Measurements from ENCODE around the gene SLC35B1.
"Not testable (repeated sequence)": the region's sequence is repeated elsewhere in the genome, so short reads cannot be mapped to it uniquely, and the experiment has no call there.

The SLC35B1 gene

DNA sequence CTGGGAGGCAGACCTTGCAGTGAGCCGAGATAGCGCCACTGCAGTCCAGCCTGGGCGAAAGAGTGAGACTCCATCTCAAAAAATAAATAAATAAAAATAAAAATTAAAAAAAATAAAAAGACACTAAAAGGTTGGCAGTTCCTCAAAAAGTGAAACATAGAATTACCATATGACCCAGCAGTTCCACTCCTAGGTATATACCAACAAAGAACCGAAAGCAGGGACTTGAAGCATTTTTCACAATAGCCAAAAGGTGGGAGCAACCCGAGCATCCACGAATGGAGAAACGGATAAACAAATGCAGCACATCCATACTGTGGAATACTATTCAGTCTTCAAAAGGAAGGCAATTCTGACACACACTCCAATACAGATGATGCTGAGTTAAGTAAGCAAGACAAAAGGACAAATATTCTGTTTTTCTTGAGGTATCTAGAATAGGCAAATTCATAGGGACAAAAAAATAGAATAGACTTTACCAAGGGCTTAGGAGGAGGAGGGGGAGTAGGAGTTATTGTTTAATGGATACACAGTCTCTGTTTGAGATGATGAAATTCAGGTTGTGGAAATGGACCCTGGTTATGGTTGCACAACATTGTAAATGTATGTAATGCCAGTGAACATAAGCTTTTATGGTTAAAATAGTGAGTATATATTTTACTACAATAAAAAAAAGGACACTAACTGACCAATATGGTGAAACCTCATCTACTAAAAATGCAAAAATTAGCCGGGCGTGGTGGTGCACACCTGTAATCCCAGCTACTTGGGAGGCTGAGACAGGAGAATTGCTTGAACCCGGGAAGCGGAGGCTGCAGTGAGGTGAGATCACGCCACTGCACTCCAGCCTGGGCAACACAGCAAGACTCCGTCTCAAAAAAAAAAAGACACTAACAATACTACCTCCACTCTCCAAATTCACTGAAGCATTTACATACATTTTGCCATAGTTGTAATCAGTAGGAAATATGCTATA is 27.0 kb upstream of the SLC35B1 start:
- no peak for DNase-seq (ENCODE audit: low read depth)

DNA sequence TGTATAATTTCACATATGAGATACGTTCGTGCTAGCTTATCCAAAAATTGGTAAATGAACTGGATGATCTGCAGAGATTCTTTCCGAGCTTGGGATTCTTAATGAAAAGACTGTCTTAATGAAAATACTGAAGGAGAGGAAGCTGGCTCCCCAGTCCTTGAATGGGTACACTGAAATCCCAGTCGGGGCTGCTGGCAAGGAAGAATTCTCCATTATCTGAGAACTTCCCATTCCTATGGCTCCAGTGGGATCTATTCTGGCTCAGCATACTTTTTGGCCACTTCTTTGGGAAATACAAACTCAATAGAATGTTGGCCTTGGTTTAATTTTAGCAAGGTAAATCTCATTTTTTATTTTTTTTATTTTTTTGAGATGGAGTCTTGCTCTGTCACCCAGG is 23.7 kb upstream of the SLC35B1 start:
- no peak for DNase-seq (ENCODE audit: low read depth)

DNA sequence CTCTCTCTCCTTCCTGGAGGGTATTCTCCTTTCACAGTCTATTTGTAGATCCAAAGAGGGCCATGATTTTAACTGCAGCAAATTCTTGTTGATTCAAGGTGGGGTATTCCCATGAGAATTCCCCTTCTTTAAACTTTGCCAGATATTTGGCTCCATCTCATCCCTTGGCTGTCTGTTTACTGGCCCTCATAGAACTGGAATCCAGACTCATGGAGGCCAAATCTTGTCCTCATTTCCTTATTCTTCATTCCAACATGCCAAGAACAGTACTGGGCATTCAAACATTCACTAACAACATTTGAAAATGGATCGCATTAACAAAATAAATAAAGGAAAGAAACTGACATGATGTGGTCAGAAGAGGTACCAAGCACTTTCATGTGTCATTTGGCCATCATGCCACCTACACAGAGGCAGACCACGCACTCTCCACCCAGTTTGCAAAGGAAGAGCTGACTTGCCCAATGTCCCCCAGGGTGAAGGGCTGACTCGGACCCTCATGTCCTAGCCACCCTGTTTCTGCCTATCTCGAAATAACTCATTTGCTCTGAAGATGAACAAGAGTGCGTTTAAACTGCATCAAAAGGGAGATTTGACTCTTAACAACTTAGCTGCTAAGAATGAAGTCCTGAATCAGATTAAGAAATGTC is 23.1 kb upstream of the SLC35B1 start:
- no peak for DNase-seq (ENCODE audit: low read depth)

DNA sequence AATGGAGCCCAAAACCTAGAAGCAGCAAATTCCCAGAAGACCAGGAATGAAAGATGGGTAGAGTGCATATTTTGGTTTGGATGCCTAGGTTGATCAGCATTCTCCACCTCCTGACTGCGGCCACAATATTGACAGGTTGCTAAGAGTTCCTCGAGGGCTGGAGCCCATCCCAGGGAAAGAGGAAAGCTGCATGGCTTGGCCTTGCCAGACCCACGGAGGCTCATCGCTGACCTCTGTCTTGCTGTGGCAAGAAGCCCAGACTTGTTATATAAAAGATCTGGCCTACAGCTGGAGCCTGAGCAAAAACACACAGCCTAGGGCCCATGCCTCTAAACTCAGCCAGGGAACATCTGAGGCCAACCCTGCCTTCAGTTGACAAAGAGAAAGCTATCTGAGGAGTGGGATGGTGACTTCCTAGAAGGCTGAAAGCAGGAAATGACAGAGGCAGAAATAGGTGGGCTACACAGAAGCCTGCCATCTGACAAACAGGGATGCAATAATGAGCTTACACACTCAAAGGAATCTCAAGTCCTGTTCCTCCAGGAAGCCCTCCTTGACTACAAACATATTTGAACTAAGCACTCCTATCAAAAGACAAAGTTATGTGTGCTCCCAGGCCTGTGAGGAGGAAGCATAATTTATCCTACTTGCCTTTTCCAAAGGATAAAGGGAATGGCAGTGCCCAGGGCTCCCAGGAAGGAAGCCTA is 22.5 kb upstream of the SLC35B1 start:
- no peak for DNase-seq (ENCODE audit: low read depth)

DNA sequence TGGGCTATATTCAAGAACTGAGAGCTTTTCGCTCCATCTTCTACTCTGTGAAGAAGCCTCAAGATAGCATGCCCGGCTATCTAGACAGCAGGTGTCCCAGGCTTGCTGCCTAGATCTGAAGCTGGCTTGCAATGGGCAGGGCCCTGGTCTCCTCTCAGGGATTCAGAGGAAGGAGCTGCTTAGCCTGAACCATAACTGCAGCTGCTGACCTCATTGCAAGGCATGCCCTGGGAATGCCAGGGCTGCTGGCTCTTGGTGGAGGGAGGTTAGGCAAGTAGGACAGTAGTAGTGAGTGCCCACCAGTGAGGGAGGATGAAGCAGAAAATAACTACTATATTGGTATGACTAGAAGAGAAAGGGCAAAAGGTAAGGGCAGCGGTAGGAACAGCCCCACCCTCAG is 21.3 kb upstream of the SLC35B1 start:
- DNase-seq (ENCODE audit: low read depth), result no peak

DNA sequence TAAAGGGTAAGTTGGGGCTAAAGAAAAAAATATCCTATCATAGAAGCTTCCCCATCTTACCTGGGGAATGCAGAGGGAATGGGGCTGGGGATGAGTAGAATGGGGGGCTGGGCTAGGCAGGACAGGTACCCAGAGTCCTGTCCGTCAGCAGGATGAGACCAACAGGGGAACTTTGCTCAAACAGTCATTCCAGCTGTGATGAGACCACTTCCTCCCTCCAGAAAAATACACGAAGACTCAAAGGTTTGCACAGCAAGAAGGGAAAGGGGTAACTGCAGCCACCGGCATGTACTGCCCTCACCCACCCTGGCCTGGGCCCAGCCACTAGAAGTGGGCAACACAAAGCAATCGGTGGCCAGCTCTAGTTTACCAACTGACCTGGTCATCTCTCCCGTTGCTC is 20.7 kb upstream of the SLC35B1 start:
- no peak for DNase-seq (ENCODE audit: low read depth)

DNA sequence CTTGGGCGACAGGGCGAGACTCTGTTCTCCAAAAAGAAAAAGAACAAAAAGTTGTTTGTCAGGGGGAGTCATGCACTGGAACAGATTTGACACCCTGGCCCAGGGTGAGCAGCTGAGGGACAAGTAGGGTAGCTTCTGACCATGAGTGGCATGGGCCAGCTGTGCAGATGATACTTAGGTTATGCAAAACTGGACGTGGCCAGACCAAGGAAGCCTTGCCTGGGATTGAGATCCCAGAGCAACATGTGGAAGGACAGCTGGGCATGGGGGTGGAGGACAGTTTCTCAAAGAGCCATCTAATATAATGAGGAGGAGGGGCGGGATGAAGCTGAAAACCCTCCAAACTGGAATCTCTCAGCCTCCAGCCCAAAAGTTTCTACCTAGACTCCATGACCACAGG is 19.6 kb upstream of the SLC35B1 start:
- DNase-seq (ENCODE audit: low read depth), result no peak

DNA sequence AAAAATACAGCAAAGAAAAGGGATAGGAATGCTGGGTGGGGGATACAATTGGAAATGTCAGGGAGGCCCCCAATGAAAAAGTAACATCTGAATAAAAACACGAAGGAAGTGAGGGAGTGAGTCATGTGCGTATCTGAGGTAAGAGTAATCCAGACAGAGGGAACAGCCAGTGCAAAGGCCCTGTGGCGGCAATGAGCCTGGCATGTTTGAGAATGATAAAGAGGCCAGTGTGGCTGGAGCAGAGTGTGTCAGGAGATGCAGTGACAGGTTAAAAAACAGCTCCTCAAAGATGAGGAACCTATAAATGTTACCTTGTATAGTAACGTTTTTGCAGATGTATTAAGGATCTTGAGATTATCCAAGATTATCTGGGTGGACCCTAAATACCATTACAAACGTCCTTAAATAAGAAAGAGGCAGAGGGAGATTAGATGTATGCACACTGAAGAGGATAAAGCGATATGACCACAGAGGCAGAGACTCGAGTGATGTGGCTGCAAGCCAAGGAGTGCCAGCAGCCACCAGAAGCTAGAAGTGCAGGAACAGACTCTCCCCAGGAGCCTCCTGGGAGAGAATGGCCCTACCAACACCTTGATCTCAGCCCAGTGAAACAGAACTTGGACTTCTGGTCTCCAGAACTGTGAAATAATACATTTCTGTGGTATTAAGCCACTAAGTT is 17.8 kb upstream of the SLC35B1 start:
- no peak for DNase-seq (ENCODE audit: low read depth)

DNA sequence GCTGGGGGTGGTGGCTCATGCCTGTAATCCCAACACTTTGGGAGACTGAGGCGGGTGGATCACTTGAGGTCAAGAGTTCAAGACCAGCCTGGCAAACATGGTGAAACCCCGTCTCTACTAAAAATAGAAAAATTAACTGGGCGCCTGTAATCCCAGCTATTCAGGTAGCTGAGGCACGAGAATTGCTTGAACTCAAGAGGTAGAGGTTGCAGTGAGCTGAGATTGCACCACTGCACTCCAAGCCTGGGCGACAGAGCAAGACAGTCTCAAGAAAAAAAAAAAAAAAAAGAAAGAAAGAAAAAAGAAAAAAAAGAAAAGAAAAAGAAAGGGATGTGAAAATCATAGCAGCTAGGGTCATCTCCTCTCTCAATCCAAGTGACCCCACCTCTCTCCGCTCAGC is 16.8 kb upstream of the SLC35B1 start:
- not testable (repeated sequence) for DNase-seq (ENCODE audit: low read depth)

DNA sequence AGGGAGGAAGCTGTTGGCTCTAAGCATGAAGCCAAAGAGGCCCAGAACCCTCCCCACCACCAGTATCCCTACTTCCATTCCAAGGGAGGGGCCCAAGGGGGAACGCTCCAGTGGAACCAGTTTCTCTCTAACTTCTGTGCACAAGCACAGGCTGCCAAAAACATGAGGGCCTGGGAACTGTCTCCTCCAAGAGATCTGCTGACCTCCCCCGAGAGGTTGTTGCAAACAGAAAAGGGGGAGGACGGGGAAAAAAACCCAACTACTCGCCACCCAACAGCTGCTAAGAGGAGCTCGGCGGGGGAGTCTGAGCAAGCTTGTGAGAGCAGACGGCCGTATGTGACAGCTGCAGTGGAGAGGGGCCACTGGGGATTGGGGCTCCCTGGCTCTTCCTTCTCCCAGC is 15.7 kb upstream of the SLC35B1 start:
- DNase-seq (ENCODE audit: low read depth), result no peak

DNA sequence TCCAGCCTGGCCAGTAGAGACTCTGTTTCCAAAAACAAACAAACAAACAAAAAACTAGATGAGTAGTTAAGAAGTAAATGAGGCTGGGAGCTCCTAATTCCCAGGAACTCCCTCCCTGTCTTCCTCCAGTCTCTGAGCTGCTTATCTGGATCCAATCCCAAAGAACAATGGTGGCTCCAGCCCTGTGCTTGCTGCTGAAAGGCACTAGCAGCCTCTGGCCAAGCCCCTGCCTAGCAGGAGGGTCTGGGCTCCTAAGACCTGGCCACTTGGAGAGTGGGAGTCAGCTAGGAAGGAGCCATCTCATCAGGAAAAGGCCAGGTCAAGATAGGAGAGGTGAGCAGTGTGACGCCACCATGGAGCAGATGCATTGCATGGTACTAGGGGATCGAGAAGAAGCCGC is 14.3 kb upstream of the SLC35B1 start:
- no peak for DNase-seq (ENCODE audit: low read depth)

DNA sequence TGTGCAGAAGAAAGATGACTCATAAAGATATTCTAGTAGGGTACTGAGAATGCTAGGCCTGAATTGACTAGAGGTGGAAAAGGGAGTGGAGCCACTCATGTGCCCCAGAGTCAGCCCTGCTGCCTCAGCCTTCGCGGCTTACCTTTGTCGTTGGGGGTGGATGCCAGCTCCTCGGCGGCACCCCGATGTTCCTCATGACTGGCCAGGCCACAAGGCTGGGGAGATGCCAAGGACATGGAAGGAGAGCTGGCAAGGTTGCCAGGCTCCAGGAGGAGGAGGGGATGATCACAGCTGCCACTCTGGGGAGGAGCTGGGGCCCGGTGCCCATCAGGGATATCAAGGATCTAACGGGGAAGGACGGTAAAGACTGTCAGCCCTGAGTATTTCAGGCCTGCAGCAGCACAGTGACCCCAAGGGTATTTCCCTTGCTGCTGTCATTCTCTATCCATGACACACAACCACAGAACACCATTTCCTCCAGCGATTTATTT is 9.7 kb upstream of the SLC35B1 start:
- DNase-seq (ENCODE audit: low read depth), result no peak

DNA sequence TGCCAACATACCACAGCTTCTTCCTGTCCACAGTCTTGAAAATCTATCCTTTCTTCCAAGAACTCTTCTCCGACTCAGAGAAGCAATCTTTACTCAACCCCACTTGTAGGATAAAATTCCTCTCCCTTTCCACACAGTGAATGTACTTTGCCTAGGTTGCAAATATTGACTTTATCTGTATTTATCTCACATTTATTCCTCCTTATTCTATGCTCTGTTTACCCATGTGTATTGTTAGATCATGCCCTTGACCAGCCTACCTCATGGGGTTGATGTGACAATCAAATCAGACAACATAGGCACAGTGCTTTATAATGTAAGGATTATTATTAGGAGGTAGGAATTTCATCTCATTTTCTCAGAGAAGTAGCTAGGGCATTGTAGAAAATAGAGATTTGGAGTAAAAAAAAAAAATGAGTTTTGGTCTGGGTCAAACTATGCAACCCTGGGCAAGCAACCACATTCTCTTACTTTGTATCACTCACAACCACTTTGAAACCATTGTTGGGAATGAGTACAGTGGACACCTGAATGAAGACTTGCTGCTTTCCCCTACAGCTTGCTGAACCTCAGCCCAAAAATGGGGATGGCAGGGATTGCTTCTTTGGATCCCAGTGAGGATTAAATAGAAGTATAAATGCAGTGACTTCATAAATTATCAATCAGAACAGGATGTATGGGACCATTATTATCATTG is 9.1 kb upstream of the SLC35B1 start:
- no peak for DNase-seq (ENCODE audit: low read depth)

DNA sequence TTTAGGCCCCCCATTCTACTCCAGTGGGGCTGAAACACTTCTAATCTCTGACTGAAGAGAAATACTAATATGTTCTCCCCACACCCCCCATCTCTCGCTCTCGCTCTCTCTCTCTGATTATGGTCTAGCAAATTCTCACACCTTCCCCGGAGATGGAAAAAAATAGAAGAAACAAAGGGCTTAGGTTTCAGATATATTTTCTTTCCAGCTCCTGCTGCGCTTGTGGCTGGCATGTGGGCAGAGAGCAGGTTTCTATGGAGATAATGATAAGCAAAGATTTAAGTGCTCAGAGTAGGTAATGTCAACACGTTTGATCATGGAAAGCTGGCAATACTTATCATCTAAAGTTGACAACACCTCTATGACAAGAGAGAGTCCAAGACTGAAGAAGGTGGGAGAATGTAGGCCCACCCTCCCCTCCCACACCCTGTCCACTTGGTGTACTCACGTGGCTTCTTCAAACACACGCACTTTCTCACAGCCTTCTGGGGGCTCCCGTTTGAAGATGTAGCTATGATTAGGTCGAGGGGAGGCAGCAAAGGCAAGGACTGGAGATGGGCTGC is 8.0 kb upstream of the SLC35B1 start:
- DNase-seq (ENCODE audit: low read depth), result no peak

DNA sequence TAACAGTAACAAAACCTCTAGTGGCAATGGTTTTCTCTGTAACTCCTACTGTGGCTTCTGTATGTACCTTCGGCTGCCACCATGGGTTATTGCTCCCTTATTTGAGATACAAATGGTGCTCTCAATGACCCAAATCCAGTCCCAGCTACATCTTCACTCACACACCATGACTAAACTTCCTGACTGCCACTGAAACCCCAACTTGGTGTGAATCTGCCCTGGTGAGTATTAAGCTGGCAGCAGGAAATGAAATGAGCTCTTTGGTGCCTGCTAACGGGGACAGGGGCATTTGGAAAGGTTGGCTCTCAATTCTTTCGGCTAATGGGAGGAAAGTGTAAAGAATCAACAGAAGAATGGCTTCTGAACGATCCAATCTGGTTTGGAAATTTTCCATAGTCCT is 7.5 kb upstream of the SLC35B1 start:
- no peak for DNase-seq (ENCODE audit: low read depth)

DNA sequence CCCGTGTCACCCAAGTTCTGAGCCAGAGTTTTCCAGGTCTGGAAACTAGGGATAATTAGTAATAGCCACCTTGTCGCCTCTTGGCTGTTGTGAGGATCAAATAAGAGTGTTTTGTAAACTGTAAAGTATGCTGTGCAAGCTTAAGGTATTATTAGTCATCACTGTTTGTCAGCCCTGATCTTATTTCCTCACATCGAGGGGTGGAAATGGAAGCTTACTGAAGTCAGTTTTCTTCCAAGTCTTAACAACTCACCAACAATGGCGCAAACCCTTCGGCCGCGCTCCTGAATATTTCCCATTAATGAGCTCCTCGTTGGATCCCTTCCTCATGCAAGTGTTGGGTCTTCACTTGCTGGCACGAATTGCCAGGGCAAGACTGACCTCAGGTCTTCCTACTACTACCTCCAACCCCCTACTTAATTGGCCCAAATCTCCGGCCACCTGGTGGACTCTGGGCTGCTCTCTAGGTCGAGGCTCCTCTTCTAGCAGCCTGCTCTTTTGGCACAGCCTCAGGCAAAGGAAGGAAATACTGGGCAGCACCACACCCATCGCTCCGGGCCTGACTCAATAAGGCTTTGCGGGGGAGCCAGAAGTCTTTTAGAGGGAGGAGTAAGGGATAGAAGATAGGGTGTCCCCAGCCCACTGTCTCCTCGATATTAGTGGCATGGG is 885 bp upstream of the SLC35B1 start:
- DNase-seq (ENCODE audit: low read depth), result no peak

DNA sequence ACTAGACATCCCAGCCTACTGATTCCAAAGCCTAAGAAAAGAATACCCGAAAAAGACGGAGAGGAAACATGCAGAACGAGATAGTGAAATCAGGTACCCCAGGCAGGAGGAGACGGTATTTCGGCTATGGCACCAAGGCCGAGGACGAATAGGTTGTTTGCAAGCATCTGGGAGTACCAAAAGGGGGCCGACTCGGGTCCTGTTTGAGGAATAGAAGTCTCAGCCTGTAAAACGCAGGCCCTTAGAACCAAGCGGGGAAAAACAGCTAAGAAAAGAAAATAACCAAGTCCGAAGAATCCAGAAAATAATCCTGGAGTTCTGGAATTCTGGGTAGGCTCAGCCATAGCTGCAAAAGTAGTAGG is 537 bp downstream of the SLC35B1 start:
- no peak for DNase-seq (ENCODE audit: low read depth)

DNA sequence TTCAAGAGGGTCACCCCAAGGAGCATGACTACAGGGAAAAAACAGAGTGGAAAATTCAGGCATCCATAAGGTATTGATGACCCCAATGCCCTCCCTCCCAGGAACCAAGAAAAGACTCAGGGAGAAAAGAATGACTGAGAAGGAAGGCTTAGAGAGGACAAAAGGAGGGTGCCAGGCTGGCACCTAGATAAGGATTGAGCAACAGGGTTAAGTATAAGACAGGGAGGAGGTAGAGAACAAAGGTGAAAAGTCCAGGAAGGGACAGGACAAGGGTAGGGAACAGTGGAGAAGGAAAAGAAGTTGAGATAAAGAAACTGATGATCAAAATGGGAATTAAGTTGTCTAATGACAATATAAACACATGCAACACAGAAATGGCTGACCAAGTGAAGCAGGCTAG is 2.5 kb downstream of the SLC35B1 start:
- DNase-seq (ENCODE audit: low read depth), result no peak

DNA sequence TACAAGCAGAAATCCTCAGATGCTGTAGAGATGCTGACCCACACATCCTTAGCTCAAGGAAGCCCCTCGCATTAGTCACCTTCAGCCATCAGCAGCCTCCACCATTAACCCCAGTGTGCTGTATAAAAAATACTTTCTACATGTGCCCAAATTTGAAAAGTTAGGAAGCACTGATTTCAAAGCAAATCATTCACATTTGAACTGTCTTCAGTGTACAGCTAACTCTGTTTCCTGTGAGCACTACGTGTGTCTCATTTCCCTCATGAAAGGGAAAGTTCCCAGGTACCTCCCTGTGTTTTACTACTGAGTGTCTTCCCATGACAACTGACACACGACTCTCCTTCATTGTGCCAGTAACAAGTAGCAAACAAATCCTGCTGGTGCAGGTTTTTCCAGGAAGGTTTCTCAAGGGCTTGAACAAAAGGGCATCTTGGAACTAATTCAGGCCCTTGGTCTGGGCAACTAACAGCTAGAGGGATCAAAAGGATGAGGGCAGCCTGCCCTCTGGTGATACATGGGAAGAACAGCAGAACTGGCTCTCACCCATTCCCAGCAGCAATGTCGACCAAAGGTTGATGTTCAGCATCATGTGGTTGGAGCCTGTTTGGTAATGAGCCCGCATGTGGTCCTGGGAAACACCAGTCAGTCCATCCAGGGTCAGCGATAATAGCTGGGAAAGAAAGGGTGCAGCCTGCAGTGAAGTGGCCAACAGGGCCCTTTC is 4.0 kb downstream of the SLC35B1 start:
- DNase-seq (ENCODE audit: low read depth), result no peak

DNA sequence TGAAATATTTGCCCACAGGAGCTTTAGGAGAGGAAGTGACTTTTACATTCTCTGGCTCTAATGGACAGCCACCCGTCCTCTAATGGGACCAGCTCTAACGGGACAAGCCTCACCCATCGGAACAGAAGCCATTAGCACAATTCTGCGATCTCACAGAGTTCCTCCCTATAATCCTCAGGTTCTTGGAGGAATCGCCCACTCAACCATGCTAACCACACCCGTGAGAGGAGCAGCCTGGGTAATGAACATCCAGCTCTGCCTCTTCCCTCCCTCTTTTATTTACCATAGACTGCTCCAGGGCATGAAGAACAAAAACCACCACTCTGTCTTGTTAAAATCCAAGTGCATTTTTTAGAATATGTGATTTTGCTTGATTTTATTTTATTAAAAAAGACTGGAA is 6.8 kb downstream of the SLC35B1 start:
- DNase-seq (ENCODE audit: low read depth), result no peak

All from stimulated activated CD8-positive, alpha-beta memory T cell treated with anti-CD3 and anti-CD28 coated beads, Interleukin-7, amount 100 ng/mL, for 24 hours (primary cell).